ENCODE data around the gene NBPF11. TPM values are rescaled to one million over a fixed set of nuclear protein-coding genes. Genes with fewer than 3 reads are reported as not detected.
A peak's percentile ranks its signal among the peaks of the same experiment; 100 is the strongest.

The NBPF11 gene
- total RNA-seq, 1 experiment from 2014 or later: 14.1 TPM

- Histone ChIP-seq H3K27me3 (replicated peaks; ENCODE audit: insufficient read depth, low read depth, low read length, poor library complexity) (no peaks in the 10 kb centered on the region), H3K4me3 (ENCODE audit: low read depth, low read length, poor library complexity, severe bottlenecking) (no peak overlapping the region), H3K9me3 (ENCODE audit: low read depth, low read length, poor library complexity, severe bottlenecking) (no peaks in the 10 kb centered on the region), H3K27ac (ENCODE audit: low read depth, low read length, poor library complexity, severe bottlenecking) (no peak overlapping the region), H3K36me3 (ENCODE audit: insufficient read depth, low read length, poor library complexity, severe bottlenecking) (no peaks in the 10 kb centered on the region), H3K4me1 (ENCODE audit: insufficient read depth, low read length, poor library complexity, severe bottlenecking) (peaks cover 7% of the 10 kb centered on the region)
- ChIA-PET POLR2A (ENCODE audit: low non-redundant PET) (no interaction called here), CTCF (no interaction called here)
- BruUV-seq (replicated peaks): no TSS peak
- intact Hi-C loops (cut with micrococcal nuclease; ENCODE audit: unreplicated experiment): no loop called here
- no peak for TF ChIP-seq EZH2 (IDR thresholded peaks at IDR 0.05; ENCODE audit: borderline replicate concordance, low read depth, low read length, poor library complexity, severe bottlenecking)
- TF ChIP-seq, protein P1, sequence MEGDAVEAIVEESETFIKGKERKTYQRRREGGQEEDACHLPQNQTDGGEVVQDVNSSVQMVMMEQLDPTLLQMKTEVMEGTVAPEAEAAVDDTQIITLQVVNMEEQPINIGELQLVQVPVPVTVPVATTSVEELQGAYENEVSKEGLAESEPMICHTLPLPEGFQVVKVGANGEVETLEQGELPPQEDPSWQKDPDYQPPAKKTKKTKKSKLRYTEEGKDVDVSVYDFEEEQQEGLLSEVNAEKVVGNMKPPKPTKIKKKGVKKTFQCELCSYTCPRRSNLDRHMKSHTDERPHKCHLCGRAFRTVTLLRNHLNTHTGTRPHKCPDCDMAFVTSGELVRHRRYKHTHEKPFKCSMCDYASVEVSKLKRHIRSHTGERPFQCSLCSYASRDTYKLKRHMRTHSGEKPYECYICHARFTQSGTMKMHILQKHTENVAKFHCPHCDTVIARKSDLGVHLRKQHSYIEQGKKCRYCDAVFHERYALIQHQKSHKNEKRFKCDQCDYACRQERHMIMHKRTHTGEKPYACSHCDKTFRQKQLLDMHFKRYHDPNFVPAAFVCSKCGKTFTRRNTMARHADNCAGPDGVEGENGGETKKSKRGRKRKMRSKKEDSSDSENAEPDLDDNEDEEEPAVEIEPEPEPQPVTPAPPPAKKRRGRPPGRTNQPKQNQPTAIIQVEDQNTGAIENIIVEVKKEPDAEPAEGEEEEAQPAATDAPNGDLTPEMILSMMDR (conservative IDR thresholded peaks at IDR 0.05; ENCODE audit: low read depth, low read length): no peak
- DNase-seq (ENCODE audit: low spot score): peak; percentile 52
These were observed 14.7 kb upstream of the NBPF11 start for GRCh38 chr1:148166558-148167492.

GRCh38 chr1:148162363-148162762 is 10.3 kb upstream of the NBPF11 start:
- intact Hi-C loops (cut with micrococcal nuclease; ENCODE audit: unreplicated experiment): no loop called here
- Histone ChIP-seq H3K9me3 (ENCODE audit: low read depth, low read length, poor library complexity, severe bottlenecking) (no peaks in the 10 kb centered on the region), H3K27ac (ENCODE audit: low read depth, low read length, poor library complexity, severe bottlenecking) (no peak overlapping the region), H3K4me3 (ENCODE audit: low read depth, low read length, poor library complexity, severe bottlenecking) (no peak overlapping the region), H3K27me3 (replicated peaks; ENCODE audit: insufficient read depth, low read depth, low read length, poor library complexity) (no peaks in the 10 kb centered on the region), H3K36me3 (ENCODE audit: insufficient read depth, low read length, poor library complexity, severe bottlenecking) (no peaks in the 10 kb centered on the region), H3K4me1 (ENCODE audit: insufficient read depth, low read length, poor library complexity, severe bottlenecking) (peaks cover 7% of the 10 kb centered on the region)
- no peak for DNase-seq (ENCODE audit: low spot score)
- ChIA-PET CTCF (no interaction called here), POLR2A (ENCODE audit: low non-redundant PET) (no interaction called here)
- BruUV-seq (replicated peaks): no TSS peak
- TF ChIP-seq, protein P1 (conservative IDR thresholded peaks at IDR 0.05; ENCODE audit: low read depth, low read length): no peak
- no peak for TF ChIP-seq EZH2 (IDR thresholded peaks at IDR 0.05; ENCODE audit: borderline replicate concordance, low read depth, low read length, poor library complexity, severe bottlenecking)

GRCh38 chr1:148161053-148161901 is 9.2 kb upstream of the NBPF11 start:
- CTCF ChIA-PET: no interaction called here
- no peaks in the 10 kb centered on the region for H3K27me3 ChIP-seq (replicated peaks; ENCODE audit: insufficient read depth, low read depth, low read length, poor library complexity)
- DNase-seq (ENCODE audit: low spot score): no peak
- no peak overlapping the region for H3K27ac ChIP-seq (ENCODE audit: low read depth, low read length, poor library complexity, severe bottlenecking)
- TF ChIP-seq, protein P1 (conservative IDR thresholded peaks at IDR 0.05; ENCODE audit: low read depth, low read length): no peak
- no peak for TF ChIP-seq EZH2 (IDR thresholded peaks at IDR 0.05; ENCODE audit: borderline replicate concordance, low read depth, low read length, poor library complexity, severe bottlenecking)
- peaks cover 2% of the 10 kb centered on the region for H3K4me1 ChIP-seq (ENCODE audit: insufficient read depth, low read length, poor library complexity, severe bottlenecking)
- POLR2A ChIA-PET (ENCODE audit: low non-redundant PET): no interaction called here
- H3K36me3 ChIP-seq (ENCODE audit: insufficient read depth, low read length, poor library complexity, severe bottlenecking): no peaks in the 10 kb centered on the region
- no peak overlapping the region for H3K4me3 ChIP-seq (ENCODE audit: low read depth, low read length, poor library complexity, severe bottlenecking)
- intact Hi-C loops (cut with micrococcal nuclease; ENCODE audit: unreplicated experiment): no loop called here
- no TSS peak for BruUV-seq (replicated peaks)
- no peaks in the 10 kb centered on the region for H3K9me3 ChIP-seq (ENCODE audit: low read depth, low read length, poor library complexity, severe bottlenecking)
